ENCODE results near the gene SS18L1.

SS18L1 gene

DNA sequence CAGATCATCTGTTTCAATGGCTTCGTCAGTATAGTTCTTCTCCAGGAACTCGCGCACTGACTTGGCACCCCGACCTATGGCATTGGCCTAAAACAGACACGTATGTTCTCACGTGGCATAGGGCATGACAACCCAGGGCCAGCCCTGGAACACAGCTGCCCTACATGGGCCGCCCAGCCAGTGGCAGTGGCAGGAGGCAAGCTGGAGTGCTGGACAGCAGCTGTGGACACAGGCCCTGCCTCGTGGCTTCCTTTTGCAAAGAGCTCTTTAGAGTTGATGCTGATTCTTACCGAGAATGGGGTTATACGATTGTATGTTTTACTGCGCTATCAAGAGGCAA, 5.4 kb upstream of the SS18L1 start:
- Histone ChIP-seq H4K20me1 (ENCODE audit: low read depth, low read length) (peaks cover 8% of the 10 kb centered on the region; the same call in 1 of the 2 replicates), H2AFZ (ENCODE audit: low read depth, low read length, severe bottlenecking) (no peak overlapping the region), H3K27me3 (ENCODE audit: low read length) (no peaks in the 10 kb centered on the region), H3K36me3 (ENCODE audit: low read length) (peaks cover 12% of the 10 kb centered on the region), H3F3A (ENCODE audit: insufficient read depth) (peaks cover 20% of the 10 kb centered on the region), H3K79me2 (ENCODE audit: insufficient read depth, low read length) (peaks cover 36% of the 10 kb centered on the region), H3K9me2 (replicated peaks; ENCODE audit: insufficient read depth, low read length) (no peaks in the 10 kb centered on the region), H3K4me2 (ENCODE audit: low read depth, low read length, poor library complexity, severe bottlenecking) (no peak overlapping the region), H3K9ac (ENCODE audit: low read length) (no peak overlapping the region), H3K4me3 (ENCODE audit: insufficient read depth, low read length, poor library complexity, severe bottlenecking) (no peak overlapping the region), H3K27ac (ENCODE audit: low read depth, low read length) (no peak overlapping the region), H3K9me3 (ENCODE audit: insufficient read depth, low read length) (no peaks in the 10 kb centered on the region)
- TF ChIP-seq, protein P1, sequence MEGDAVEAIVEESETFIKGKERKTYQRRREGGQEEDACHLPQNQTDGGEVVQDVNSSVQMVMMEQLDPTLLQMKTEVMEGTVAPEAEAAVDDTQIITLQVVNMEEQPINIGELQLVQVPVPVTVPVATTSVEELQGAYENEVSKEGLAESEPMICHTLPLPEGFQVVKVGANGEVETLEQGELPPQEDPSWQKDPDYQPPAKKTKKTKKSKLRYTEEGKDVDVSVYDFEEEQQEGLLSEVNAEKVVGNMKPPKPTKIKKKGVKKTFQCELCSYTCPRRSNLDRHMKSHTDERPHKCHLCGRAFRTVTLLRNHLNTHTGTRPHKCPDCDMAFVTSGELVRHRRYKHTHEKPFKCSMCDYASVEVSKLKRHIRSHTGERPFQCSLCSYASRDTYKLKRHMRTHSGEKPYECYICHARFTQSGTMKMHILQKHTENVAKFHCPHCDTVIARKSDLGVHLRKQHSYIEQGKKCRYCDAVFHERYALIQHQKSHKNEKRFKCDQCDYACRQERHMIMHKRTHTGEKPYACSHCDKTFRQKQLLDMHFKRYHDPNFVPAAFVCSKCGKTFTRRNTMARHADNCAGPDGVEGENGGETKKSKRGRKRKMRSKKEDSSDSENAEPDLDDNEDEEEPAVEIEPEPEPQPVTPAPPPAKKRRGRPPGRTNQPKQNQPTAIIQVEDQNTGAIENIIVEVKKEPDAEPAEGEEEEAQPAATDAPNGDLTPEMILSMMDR (IDR thresholded peaks at IDR 0.05; ENCODE audit: insufficient read depth, low read length, poor library complexity, severe bottlenecking): no peak
- TF ChIP-seq EZH2phosphoT487 (conservative IDR thresholded peaks at IDR 0.05; ENCODE audit: low read length): no peak

DNA sequence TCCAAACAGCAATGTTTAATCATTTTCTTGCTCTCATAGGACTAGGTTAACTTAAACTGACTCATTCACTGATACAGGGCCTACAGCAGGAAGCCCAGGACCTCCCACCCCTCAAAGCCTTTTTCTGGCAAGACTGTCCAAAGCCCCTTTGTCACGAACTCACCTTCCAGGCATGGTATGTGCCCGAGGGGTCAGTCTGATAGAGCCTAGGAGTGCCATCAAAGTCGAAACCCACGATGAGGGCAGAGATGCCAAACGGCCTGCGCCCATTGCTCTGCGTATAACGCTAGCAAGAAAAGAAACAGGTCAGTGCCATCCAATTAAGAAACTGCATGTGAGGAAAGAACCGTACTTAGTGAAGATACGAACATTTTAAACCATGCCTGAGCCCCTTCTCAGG, 4.7 kb upstream of the SS18L1 start:
- TF ChIP-seq, protein P1 (IDR thresholded peaks at IDR 0.05; ENCODE audit: insufficient read depth, low read length, poor library complexity, severe bottlenecking): no peak
- TF ChIP-seq EZH2phosphoT487 (conservative IDR thresholded peaks at IDR 0.05; ENCODE audit: low read length): no peak
- Histone ChIP-seq H4K20me1 (ENCODE audit: low read depth, low read length) (peaks cover 8% of the 10 kb centered on the region; the same call in 1 of the 2 replicates), H3K9me3 (ENCODE audit: insufficient read depth, low read length) (no peaks in the 10 kb centered on the region), H2AFZ (ENCODE audit: low read depth, low read length, severe bottlenecking) (no peak overlapping the region), H3K4me3 (ENCODE audit: insufficient read depth, low read length, poor library complexity, severe bottlenecking) (no peak overlapping the region), H3K9ac (ENCODE audit: low read length) (no peak overlapping the region), H3K79me2 (ENCODE audit: insufficient read depth, low read length) (peaks cover 36% of the 10 kb centered on the region), H3K27ac (ENCODE audit: low read depth, low read length) (no peak overlapping the region), H3K9me2 (replicated peaks; ENCODE audit: insufficient read depth, low read length) (no peaks in the 10 kb centered on the region), H3K36me3 (ENCODE audit: low read length) (peaks cover 12% of the 10 kb centered on the region), H3K4me2 (ENCODE audit: low read depth, low read length, poor library complexity, severe bottlenecking) (no peak overlapping the region), H3K27me3 (ENCODE audit: low read length) (no peaks in the 10 kb centered on the region), H3F3A (ENCODE audit: insufficient read depth) (peaks cover 20% of the 10 kb centered on the region)

DNA sequence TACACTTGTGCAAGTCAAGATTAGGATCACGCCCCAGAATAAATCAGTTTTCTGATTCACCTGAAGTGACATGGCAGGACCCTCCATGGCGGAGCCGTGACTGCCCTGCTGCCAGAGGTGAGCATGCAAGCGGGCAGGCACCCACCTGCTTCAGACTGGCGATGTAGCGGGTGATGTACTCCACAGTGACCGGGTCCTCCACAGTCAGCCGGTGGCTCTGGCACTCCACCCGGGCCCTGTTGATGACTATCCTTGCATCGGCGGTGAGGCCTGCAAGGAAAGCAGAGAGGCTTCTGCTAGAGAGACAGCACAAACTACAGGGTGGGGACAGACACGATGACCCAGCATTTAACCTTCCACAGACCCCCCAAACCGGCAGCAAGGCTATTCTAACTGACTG, 3.9 kb upstream of the SS18L1 start:
- Histone ChIP-seq H3K27ac (ENCODE audit: low read depth, low read length) (no peak overlapping the region), H3K9ac (ENCODE audit: low read length) (no peak overlapping the region), H2AFZ (ENCODE audit: low read depth, low read length, severe bottlenecking) (no peak overlapping the region), H3K4me3 (ENCODE audit: insufficient read depth, low read length, poor library complexity, severe bottlenecking) (no peak overlapping the region), H3K4me2 (ENCODE audit: low read depth, low read length, poor library complexity, severe bottlenecking) (no peak overlapping the region), H3K9me3 (ENCODE audit: insufficient read depth, low read length) (no peaks in the 10 kb centered on the region), H3K9me2 (replicated peaks; ENCODE audit: insufficient read depth, low read length) (no peaks in the 10 kb centered on the region), H3K27me3 (ENCODE audit: low read length) (no peaks in the 10 kb centered on the region), H4K20me1 (ENCODE audit: low read depth, low read length) (peaks cover 8% of the 10 kb centered on the region; the same call in 1 of the 2 replicates), H3K79me2 (ENCODE audit: insufficient read depth, low read length) (peaks cover 41% of the 10 kb centered on the region), H3F3A (ENCODE audit: insufficient read depth) (peaks cover 20% of the 10 kb centered on the region), H3K36me3 (ENCODE audit: low read length) (peaks cover 12% of the 10 kb centered on the region)
- TF ChIP-seq, protein P1 (IDR thresholded peaks at IDR 0.05; ENCODE audit: insufficient read depth, low read length, poor library complexity, severe bottlenecking): no peak
- TF ChIP-seq EZH2phosphoT487 (conservative IDR thresholded peaks at IDR 0.05; ENCODE audit: low read length): no peak

Measured in SU-DHL-6 (cell line).